ENCODE measurements around the gene PLSCR1.
"Not testable (repeated sequence)": the region's sequence is repeated elsewhere in the genome, so short reads cannot be mapped to it uniquely, and the experiment has no call there.

The PLSCR1 gene

DNA sequence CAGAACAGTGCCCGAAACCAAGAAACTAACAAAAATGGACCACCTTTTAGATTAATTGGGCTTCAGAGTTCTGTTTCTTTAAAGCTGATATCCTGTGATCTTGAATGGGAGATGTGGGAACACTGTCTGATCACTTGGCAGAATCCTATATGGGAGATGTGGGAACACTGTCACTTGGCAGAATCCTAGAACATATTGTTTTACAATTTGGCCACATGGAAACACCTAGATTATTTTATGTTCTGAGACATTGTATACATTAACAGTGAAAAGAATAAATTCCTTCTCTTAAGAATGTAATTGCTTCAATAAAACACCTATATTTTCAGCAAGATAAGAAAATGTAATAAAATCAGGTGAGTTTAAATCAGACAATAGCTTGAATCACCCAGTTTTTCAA lies 44.7 kb downstream of the PLSCR1 start:
- no peaks in the 10 kb centered on the region for H3K27me3 ChIP-seq (ENCODE audit: low read length)
- H3K9me3 ChIP-seq (ENCODE audit: insufficient read depth, low read length), result no peaks in the 10 kb centered on the region
- no peaks in the 10 kb centered on the region for H3F3A ChIP-seq (ENCODE audit: insufficient read depth)
- H3K4me2 ChIP-seq (ENCODE audit: low read depth, low read length, poor library complexity, severe bottlenecking), result no peak overlapping the region
- no peaks in the 10 kb centered on the region for H3K79me2 ChIP-seq (ENCODE audit: insufficient read depth, low read length)
- no peak overlapping the region for H2AFZ ChIP-seq (ENCODE audit: low read depth, low read length, severe bottlenecking)
- no peak overlapping the region for H3K27ac ChIP-seq (ENCODE audit: low read depth, low read length)
- H4K20me1 ChIP-seq (ENCODE audit: low read depth, low read length), result no peaks in the 10 kb centered on the region
- no peaks in the 10 kb centered on the region for H3K36me3 ChIP-seq (ENCODE audit: low read length)
- TF ChIP-seq EZH2phosphoT487 (conservative IDR thresholded peaks at IDR 0.05; ENCODE audit: low read length) (no peak), CTCF (IDR thresholded peaks at IDR 0.05; ENCODE audit: insufficient read depth, low read length, poor library complexity, severe bottlenecking) (no peak)
- H3K9ac ChIP-seq (ENCODE audit: low read length), result no peak overlapping the region
- H3K4me3 ChIP-seq (ENCODE audit: insufficient read depth, low read length, poor library complexity, severe bottlenecking), result no peak overlapping the region
- no peaks in the 10 kb centered on the region for H3K9me2 ChIP-seq (replicated peaks; ENCODE audit: insufficient read depth, low read length)

GRCh38 chr3:146498002-146498736 lies 46.2 kb downstream of the PLSCR1 start:
- Histone ChIP-seq H3K27ac (ENCODE audit: low read depth, low read length) (no peak overlapping the region), H3K4me2 (ENCODE audit: low read depth, low read length, poor library complexity, severe bottlenecking) (no peak overlapping the region), H3K79me2 (ENCODE audit: insufficient read depth, low read length) (no peaks in the 10 kb centered on the region), H3K36me3 (ENCODE audit: low read length) (no peaks in the 10 kb centered on the region), H2AFZ (ENCODE audit: low read depth, low read length, severe bottlenecking) (no peak overlapping the region), H4K20me1 (ENCODE audit: low read depth, low read length) (no peaks in the 10 kb centered on the region), H3K27me3 (ENCODE audit: low read length) (no peaks in the 10 kb centered on the region), H3K9me2 (replicated peaks; ENCODE audit: insufficient read depth, low read length) (no peaks in the 10 kb centered on the region), H3K4me3 (ENCODE audit: insufficient read depth, low read length, poor library complexity, severe bottlenecking) (no peak overlapping the region), H3F3A (ENCODE audit: insufficient read depth) (no peaks in the 10 kb centered on the region), H3K9me3 (ENCODE audit: insufficient read depth, low read length) (no peaks in the 10 kb centered on the region), H3K9ac (ENCODE audit: low read length) (no peak overlapping the region)
- TF ChIP-seq EZH2phosphoT487 (conservative IDR thresholded peaks at IDR 0.05; ENCODE audit: low read length), result no peak
- no peak for TF ChIP-seq CTCF (IDR thresholded peaks at IDR 0.05; ENCODE audit: insufficient read depth, low read length, poor library complexity, severe bottlenecking)

- not testable (repeated sequence) for H3K27me3 ChIP-seq (ENCODE audit: low read length); H3K4me2 ChIP-seq (ENCODE audit: low read depth, low read length, poor library complexity, severe bottlenecking); H4K20me1 ChIP-seq (ENCODE audit: low read depth, low read length); H3K79me2 ChIP-seq (ENCODE audit: insufficient read depth, low read length); H3K9me2 ChIP-seq (replicated peaks; ENCODE audit: insufficient read depth, low read length); H2AFZ ChIP-seq (ENCODE audit: low read depth, low read length, severe bottlenecking); H3K4me3 ChIP-seq (ENCODE audit: insufficient read depth, low read length, poor library complexity, severe bottlenecking); H3F3A ChIP-seq (ENCODE audit: insufficient read depth); H3K36me3 ChIP-seq (ENCODE audit: low read length); H3K9me3 ChIP-seq (ENCODE audit: insufficient read depth, low read length); H3K27ac ChIP-seq (ENCODE audit: low read depth, low read length); H3K9ac ChIP-seq (ENCODE audit: low read length)
Measured at GRCh38 chr3:146497145-146497843, 47.1 kb downstream of the PLSCR1 start.

GRCh38 chr3:146496726-146497125 lies 47.7 kb downstream of the PLSCR1 start:
- no peak for TF ChIP-seq EZH2phosphoT487 (conservative IDR thresholded peaks at IDR 0.05; ENCODE audit: low read length)
- Histone ChIP-seq H3K27ac (ENCODE audit: low read depth, low read length) (no peak overlapping the region), H3K9ac (ENCODE audit: low read length) (no peak overlapping the region), H3F3A (ENCODE audit: insufficient read depth) (no peaks in the 10 kb centered on the region), H3K9me2 (replicated peaks; ENCODE audit: insufficient read depth, low read length) (no peaks in the 10 kb centered on the region), H2AFZ (ENCODE audit: low read depth, low read length, severe bottlenecking) (no peak overlapping the region), H3K36me3 (ENCODE audit: low read length) (no peaks in the 10 kb centered on the region), H4K20me1 (ENCODE audit: low read depth, low read length) (no peaks in the 10 kb centered on the region), H3K4me3 (ENCODE audit: insufficient read depth, low read length, poor library complexity, severe bottlenecking) (no peak overlapping the region), H3K27me3 (ENCODE audit: low read length) (no peaks in the 10 kb centered on the region), H3K79me2 (ENCODE audit: insufficient read depth, low read length) (no peaks in the 10 kb centered on the region), H3K4me2 (ENCODE audit: low read depth, low read length, poor library complexity, severe bottlenecking) (no peak overlapping the region), H3K9me3 (ENCODE audit: insufficient read depth, low read length) (no peaks in the 10 kb centered on the region)

All from SU-DHL-6 (cell line).